H1 (cell line): ENCODE measurements around the gene MAPKAPK5. TPM values are rescaled to one million over a fixed set of nuclear protein-coding genes. Genes with fewer than 3 reads are reported as not detected.

Source experiments
- ATF3 ChIP-seq: IDR thresholded peaks from 2 replicates; pipeline ENCODE4 v1.6.1; 2011; ENCODE audit warnings: low read depth, mild to moderate bottlenecking, low read length; ENCODE audit not compliant: insufficient read depth
- CTCF ChIP-seq, 3 experiments: IDR thresholded peaks; 1 replicate in 2 of 3; 2 replicates in 1 of 3; pipeline versions ENCODE4 v1.5.1 to v1.6.1; 2011; ENCODE audit warnings: low read length in 3 of 3, mild to moderate bottlenecking in 3 of 3, inconsistent platforms in 2 of 3, low read depth in 1 of 3, moderate library complexity in 1 of 3; ENCODE audit not compliant: insufficient read depth in 1 of 3; ENCODE audit errors: control extremely low read depth in 1 of 3
- FOSL1 ChIP-seq: IDR thresholded peaks from 2 replicates; pipeline ENCODE4 v1.6.1; 2011; ENCODE audit warnings: mild to moderate bottlenecking, low read depth, low read length, moderate library complexity; ENCODE audit not compliant: insufficient read depth
- GTF2F1 ChIP-seq: IDR thresholded peaks from 2 replicates; pipeline ENCODE4 v1.6.1; 2012; ENCODE audit warnings: low read depth, low read length, improper control_type of control experiment, borderline replicate concordance
- POLR2AphosphoS5 ChIP-seq: IDR thresholded peaks from 2 replicates; pipeline ENCODE4 v1.6.1; 2011; ENCODE audit warnings: low read depth, low read length
- RNF2 ChIP-seq: fragments of 200-900, 300-1000 bp; sonication (generic); IDR thresholded peaks from 2 replicates; pipeline ENCODE4 v1.7.1; 2016; ENCODE audit warnings: borderline replicate concordance, low read depth, mild to moderate bottlenecking, antibody characterized with exemption, low read length; ENCODE audit not compliant: poor library complexity, severe bottlenecking; ENCODE audit errors: missing control alignments
- USF2 ChIP-seq: IDR thresholded peaks from 2 replicates; pipeline ENCODE4 v1.6.1; 2011; ENCODE audit warnings: low read length, improper control_type of control experiment
- ZNF274 ChIP-seq: IDR thresholded peaks from 2 replicates; pipeline ENCODE4 v1.7.0; 2012; ENCODE audit warnings: low read length, borderline replicate concordance; ENCODE audit errors: extremely low read depth
- polyA plus RNA-seq, 7 experiments: library from polyadenylated mRNA; depleted of rRNA in 3 of 7; stranded (reverse) in 5 of 7; unstranded in 2 of 7; fragments of >200 nt in 5 of 7; fragments of 200-250 nt in 2 of 7; gene quantifications; 1 replicate in 5 of 7; 2 replicates in 1 of 7; 4 replicates in 1 of 7; pipeline versions ENCODE4 v1.2.1 to v1.2.3, GENCODE V29; 2011 to 2013; ENCODE audit warnings: missing spikeins in 2 of 7, mixed read lengths in 2 of 7
- total RNA-seq: library from RNA; stranded (reverse); fragmentation: NEBNext Ultra II Directional; extraction: Animal tissue kit (Norgen Biotek cat#: 25700); gene quantifications from 2 replicates; pipeline ENCODE4 v1.2.1, GENCODE V29; 2021

The MAPKAPK5 gene
- total and polyA plus RNA-seq, 2 of the 8 experiments (the other 6 are each of a cell fraction or from before 2014, with no cell fraction given): 40.0 to 91.5 TPM

- TF ChIP-seq CTCF (IDR thresholded peaks at IDR 0.05; ENCODE audit: control extremely low read depth in 1 of 3, insufficient read depth in 1 of 3, low read depth in 1 of 3, low read length in 3 of 3) (no peak), FOSL1 (no peak), ATF3 (no peak), POLR2AphosphoS5 (no peak), ZNF274 (no peak), GTF2F1 (no peak), USF2 (no peak), RNF2 (no peak)
These were observed 16.2 kb downstream of the MAPKAPK5 start (continued) for GRCh38 chr12:111858186-111858585.
